ENCODE measurements around the gene EXTL1.

Gene EXTL1

GRCh38 chr1:26025517-26025916 is 3.9 kb downstream of the EXTL1 start:
- DNase-seq, result no peak

- DNase-seq, result no peak
Observed at GRCh38 chr1:26027716-26028489, 6.3 kb downstream of the EXTL1 start.

DNA sequence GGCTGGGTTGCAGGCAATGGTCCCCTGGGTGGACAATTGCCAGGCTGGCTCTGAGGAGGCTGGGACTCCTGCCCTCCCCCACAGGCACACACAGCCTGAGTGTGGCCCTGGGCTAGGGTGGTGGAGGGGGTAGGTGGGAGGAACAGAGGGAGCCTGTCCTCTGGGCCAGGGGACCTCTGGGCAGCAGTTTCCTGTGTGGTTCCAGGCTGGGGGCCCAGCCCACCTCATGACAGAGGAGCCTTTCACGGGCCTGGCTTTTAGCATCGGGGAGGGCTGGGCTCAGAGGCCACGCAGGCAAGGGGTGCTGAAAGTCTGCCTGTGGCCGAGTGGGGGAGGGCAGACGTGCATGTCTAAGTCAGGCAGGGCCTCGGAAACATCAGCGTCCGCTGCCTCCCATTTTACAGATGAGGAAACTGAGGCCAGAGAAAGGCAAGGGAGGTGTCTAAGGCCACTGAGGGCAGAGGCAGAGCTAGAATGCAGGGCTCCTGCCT is 7.0 kb downstream of the EXTL1 start:
- DNase-seq, result no peak

DNA sequence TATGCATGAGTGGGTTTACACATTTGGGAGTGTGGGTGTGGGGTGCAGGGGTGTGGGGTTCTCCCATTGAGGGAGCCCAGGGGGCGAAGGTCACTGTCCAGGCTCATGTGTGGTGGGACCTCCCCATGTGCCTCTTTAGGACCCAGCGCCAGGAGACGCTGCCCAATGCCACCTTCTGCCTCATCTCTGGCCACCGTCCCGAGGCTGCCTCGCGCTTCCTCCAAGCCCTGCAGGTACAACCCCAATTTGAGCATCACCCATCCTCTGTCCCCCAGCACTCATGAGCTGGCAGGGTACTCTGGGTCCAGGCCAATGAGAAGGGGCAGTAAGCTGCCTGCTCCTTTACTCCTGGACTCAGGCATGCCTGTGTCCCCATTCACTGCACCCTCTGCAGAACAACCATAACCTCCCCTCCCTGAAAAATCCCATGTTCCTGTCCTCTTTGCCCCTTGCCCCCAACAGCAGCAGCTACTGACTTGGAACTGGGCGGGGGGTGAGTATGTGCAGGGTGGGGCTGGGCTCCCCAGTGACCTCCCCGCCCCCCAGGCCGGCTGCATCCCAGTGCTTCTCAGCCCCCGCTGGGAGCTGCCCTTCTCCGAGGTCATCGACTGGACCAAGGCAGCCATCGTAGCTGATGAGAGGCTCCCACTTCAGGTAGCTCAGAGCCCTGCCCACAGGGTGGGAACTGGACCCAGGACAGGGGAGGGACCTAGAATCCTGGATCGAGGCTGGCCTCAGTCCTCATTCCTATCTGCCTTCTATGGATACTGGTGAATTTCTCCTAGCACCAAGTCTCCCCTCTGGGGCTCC is 7.7 kb downstream of the EXTL1 start:
- DNase-seq, result no peak

GRCh38 chr1:26029864-26030481 is 8.4 kb downstream of the EXTL1 start:
- DNase-seq, result no peak

DNA sequence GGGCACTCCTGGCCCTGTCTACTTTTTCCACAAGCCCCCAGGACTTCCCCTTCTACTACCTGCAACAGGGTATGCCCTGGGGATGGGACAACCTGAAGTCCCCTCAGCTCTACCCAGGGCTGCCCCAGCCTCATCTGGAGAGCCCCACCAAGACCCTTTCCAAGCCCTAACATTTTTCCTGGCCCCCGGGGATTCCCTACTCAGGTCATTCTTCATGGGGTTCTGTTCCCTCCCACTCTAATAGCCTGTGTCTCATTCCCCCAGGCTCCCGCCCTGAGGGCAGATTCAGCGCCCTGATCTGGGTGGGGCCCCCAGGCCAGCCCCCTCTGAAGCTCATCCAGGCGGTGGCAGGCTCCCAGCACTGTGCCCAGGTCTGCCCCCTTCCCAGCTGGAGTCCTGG is 9.6 kb downstream of the EXTL1 start:
- DNase-seq, result no peak

DNA sequence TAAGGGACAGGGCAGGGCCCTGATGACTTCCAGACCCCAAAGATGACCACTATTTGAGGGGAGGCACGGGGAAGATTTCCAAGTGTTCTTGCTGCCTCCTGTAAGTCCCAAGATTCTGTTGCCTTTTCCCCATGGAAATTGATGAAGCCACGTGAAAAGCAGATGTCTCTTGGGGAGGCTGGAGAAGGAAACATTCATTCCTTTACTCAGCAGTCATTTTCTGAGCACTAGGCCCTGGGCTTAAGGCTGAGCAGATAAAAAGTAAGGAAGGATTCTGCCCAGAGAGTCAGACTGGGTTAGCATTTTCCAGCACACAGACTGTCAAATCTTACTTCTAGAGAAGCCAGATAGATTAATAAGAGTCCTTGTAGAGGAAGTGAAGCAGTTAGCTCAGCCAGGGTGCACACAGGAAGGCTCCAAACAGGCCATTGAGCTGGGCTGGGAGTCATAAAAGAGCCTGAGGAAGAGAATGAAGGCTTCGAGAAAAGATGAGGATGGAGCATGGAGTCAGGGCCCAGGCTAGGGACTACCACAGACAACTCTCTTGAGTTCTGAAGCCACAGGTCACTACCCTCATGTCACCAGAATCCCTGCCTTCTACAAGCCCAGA is 10.1 kb downstream of the EXTL1 start:
- no peak for DNase-seq

DNA sequence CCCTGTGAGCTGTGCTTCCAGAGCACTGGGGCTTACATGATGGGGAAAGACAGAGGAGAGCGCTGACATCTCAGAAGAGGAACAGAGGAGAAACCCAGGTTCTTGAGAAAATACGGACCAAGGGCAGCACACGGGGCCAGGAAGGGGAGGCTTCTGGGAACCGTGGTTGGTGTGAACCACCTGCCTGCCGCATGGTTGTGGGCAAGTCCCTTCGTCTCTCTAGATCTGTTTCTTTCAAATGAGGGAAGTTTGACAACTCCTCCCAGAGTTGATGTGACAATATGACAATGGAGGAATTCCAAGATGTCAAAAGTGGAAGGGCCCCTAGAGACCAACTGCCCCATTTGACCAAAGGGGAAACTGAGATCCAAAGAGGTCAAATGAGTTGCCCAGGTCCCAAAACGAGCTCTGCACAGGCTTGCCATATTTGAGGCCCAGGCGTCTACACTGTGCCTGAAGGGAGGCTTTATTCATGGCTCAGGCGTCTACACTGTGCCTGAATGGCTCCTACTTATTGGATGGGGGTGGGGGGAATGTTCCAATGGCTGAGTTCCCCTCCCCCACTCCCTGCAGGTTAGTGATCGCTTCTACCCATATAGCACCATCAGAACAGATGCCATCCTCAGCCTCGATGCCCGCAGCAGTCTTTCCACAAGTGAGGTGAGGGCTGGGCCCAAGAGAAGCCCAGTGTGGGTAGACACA is 11.2 kb downstream of the EXTL1 start:
- DNase-seq, result no peak

GRCh38 chr1:26034504-26035202 is 13.1 kb downstream of the EXTL1 start:
- DNase-seq, result no peak

DNA sequence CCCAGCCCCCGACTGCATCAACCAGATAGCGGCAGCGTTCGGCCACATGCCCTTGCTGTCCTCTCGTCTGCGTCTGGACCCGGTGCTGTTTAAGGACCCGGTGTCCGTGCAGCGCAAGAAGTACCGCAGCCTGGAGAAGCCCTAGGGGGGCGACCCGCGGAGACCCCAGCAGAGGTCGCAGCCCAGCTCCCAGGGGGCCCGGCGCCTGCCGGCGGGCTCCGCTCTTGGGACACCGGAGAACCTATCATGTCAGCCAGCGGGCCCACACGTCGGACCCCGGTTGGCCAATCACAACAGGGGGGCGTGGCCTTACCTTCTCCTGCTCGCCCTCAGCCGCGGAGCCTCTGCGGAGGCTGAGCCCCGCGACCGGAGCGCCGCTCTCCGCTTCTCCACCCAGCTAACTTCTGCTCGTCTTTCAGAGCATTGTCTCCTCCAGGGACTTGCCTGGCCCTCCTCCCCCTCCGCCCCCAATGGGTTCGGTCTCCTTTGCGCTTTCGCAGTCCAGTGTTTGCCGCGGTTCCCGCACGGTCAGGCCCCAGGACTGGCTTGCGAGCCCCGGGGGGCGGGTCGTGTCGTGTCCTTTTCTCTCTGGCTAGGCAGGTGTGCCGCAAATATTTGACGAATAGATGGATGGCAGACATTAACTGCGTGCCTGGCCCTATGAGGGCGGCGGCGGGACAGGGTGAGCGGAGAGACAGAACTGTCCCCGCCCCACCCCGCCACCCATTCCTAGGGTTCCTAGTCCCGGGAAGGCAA is 13.8 kb downstream of the EXTL1 start:
- DNase-seq, result peak; percentile 87

GRCh38 chr1:26035959-26036755 is 14.6 kb downstream of the EXTL1 start:
- peak; percentile 66 for DNase-seq

DNA sequence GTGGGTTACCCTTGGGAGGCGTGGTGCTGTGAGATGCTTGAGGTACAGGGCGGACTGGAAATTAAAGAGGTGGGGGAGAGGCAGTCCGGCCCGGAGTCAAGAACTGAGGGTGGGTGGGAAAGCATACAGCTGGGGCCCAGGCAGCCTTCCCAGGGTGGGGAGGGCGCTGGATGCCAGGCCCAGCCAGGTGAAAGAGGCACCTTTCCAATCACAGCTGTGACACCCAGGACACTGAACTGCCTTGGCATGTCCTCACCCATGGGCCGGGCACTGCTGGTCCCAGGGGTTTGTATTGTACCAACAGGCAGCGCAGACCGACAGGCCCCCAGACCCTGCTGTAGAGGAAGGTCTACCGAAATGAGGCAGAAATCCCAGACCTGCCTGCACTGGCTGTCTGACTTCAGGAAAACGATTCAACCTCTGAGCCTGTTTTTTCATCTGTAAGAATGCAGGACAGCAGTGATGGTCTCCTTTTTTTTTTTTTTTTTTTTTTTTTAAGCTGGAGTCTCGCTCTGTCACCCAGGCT is 15.2 kb downstream of the EXTL1 start:
- no peak for DNase-seq

GRCh38 chr1:26037904-26038303 is 16.3 kb downstream of the EXTL1 start:
- no peak for DNase-seq

DNA sequence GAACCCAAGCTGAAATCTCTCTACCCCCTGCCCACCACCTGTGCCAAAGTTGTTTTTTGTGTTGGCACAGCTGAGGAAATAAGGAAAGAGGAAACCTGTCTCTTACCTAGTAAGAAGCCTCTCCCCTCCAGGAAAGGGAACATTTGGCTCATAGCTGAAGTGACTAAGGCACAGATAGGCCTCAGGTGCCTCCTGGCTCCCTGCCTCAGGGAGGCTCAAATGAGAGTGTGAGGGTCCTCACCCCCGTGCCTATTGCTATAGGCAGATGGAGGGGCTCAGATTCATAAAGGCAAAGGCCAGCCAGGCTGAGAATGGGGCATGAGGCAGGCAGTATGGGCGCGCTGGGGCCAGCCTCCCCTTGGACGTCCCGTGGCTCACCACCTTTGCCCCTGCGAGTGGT is 16.9 kb downstream of the EXTL1 start:
- no peak for DNase-seq

GRCh38 chr1:26038904-26039303 is 17.3 kb downstream of the EXTL1 start:
- no peak for DNase-seq

DNA sequence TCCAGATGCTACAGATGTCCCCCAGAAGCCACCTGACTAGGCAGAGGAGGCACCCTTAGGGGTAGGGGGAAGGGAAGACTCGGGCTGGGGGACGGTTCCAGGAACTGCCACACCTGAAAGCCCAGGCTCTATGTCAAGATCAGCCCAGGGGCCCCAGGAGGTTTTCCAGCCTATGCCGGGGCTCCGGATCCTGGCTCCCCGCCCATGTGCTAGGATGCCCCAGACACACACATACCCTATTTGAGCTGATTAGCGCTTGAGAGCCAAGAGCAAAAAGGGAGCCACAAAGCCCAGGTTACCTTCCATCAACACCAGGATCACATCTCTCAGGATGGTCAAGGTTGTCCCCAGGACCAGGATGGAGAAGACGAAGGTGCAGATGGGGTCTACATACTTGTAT is 19.8 kb downstream of the EXTL1 start:
- no peak for DNase-seq

DNA sequence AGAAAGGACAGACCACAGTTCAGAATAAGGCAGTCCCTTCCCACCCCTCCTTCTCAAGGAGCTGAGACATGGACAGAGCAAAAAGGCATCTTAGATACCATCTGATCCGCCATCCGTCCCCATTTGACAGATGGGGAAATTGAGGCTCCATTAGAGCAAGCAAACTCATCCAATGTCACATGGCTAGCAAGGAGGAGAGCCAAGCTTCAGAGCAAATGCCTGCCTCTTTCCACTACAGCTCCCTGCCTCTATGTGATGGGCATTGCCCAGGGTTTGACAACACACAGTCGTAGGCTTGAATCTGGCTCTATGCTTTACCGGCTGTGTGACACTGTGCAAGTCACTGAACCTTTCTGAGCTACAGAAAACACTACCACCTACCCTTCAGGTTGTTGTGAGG is 20.4 kb downstream of the EXTL1 start:
- DNase-seq, result no peak

GRCh38 chr1:26043765-26044164 is 22.2 kb downstream of the EXTL1 start:
- no peak for DNase-seq

- DNase-seq, result no peak
Observed at GRCh38 chr1:26044414-26044813, 22.8 kb downstream of the EXTL1 start.
